Measurements from ENCODE around the gene BBOF1. TPM values are rescaled to one million over a fixed set of nuclear protein-coding genes. Genes with fewer than 3 reads are reported as not detected.
A peak's percentile ranks its signal among the peaks of the same experiment; 100 is the strongest.

Gene BBOF1
- polyA plus RNA-seq, 2 of the 4 experiments (the other 2 are of a cell fraction): 4.9 to 5.8 TPM

GRCh38 chr14:74085828-74086227, 66.7 kb downstream of the BBOF1 start:
- CTCF ChIA-PET: no interaction called here
- POLR2A ChIA-PET: no interaction called here
- FAIRE-seq (no peak), ATAC-seq (no peak), DNase-seq (ENCODE audit: low read depth in 1 of 2, low spot score in 1 of 2) (no peak)
- Histone ChIP-seq H3K4me1 (peaks cover 20% of the 10 kb centered on the region; the same call in 2 of the 3 replicates), H3K4me3 (peak overlapping the region; percentile 76), H3K27ac (no peak overlapping the region), H3K9me3 (no peaks in the 10 kb centered on the region), H3K4me2 (peak overlapping the region; percentile 92)
- WGBS (ENCODE audit: missing lambda C conversion rate): 97% methylated on average over 1 of the region's 1 CpG
- TF ChIP-seq CEBPB (IDR thresholded peaks at IDR 0.05) (no peak), HES2 (IDR thresholded peaks at IDR 0.05) (no peak)

GRCh38 chr14:74089251-74090020, 70.3 kb downstream of the BBOF1 start:
- CTCF ChIA-PET: interaction anchor here (0.9 to 1.3 kb wide), 2 partner anchors 22 to 162 kb away, joined by 3 read pairs; no protein-coding TSS in a partner anchor
- no peak for DNase-seq (ENCODE audit: low read depth in 1 of 2, low spot score in 1 of 2)
- Histone ChIP-seq H3K9me3 (no peaks in the 10 kb centered on the region), H3K27ac (no peak overlapping the region), H3K4me1 (peaks cover 7% of the 10 kb centered on the region; the same call in 1 of the 3 replicates), H3K4me2 (no peak overlapping the region), H3K4me3 (no peak overlapping the region)
- POLR2A ChIA-PET: no interaction called here
- TF ChIP-seq ZFP36 (IDR thresholded peaks at IDR 0.05; ENCODE audit: borderline replicate concordance, partially characterized antibody): no peak
- TF ChIP-seq HES2 (IDR thresholded peaks at IDR 0.05): no peak
- ATAC-seq: no peak
- no peak for FAIRE-seq
- 92% methylated on average over 8 of the region's 8 CpGs for WGBS (ENCODE audit: missing lambda C conversion rate)

- WGBS (ENCODE audit: missing lambda C conversion rate): 90% methylated on average over 2 of the region's 2 CpGs
- no peak overlapping the region for H3K27ac ChIP-seq
- H3K4me1 ChIP-seq: no peaks in the 10 kb centered on the region
- POLR2A ChIA-PET: no interaction called here
- no peaks in the 10 kb centered on the region for H3K9me3 ChIP-seq
- TF ChIP-seq NPAS2 (CRISPR knock-in tag; IDR thresholded peaks at IDR 0.05; ENCODE audit: borderline replicate concordance): no peak
- ATAC-seq: no peak
- DNase-seq (ENCODE audit: low read depth in 1 of 2, low spot score in 1 of 2): no peak
- no peak overlapping the region for H3K4me2 ChIP-seq
- no peak overlapping the region for H3K4me3 ChIP-seq
- CTCF ChIA-PET: interaction anchor here (0.6 to 2.7 kb wide), 3 partner anchors 146 to 1200 kb away, joined by 3 to 7 read pairs (median 4); no protein-coding TSS in a partner anchor
- FAIRE-seq: no peak
Measured at GRCh38 chr14:74105381-74105780, 86.2 kb downstream of the BBOF1 start.

GRCh38 chr14:74109369-74109768, 90.2 kb downstream of the BBOF1 start:
- H3K4me3 ChIP-seq: no peak overlapping the region
- no peak overlapping the region for H3K27ac ChIP-seq
- no peak for FAIRE-seq
- ChIA-PET POLR2A (interaction anchor here (0.5 kb wide), 1 partner anchor 55 kb away, joined by 5 read pairs; no protein-coding TSS in a partner anchor), CTCF (interaction anchor here (0.6 to 5.4 kb wide), 4 partner anchors 16 to 187 kb away, joined by 3 to 53 read pairs (median 18); no protein-coding TSS in a partner anchor)
- H3K4me2 ChIP-seq: no peak overlapping the region
- H3K9me3 ChIP-seq: no peaks in the 10 kb centered on the region
- H3K4me1 ChIP-seq: no peaks in the 10 kb centered on the region
- ATAC-seq: no peak
- no peak for DNase-seq (ENCODE audit: low read depth in 1 of 2, low spot score in 1 of 2)
- TF ChIP-seq ESRRA (IDR thresholded peaks at IDR 0.05; ENCODE audit: borderline replicate concordance, low read length): no peak
- no peak for TF ChIP-seq POLR2AphosphoS2 (conservative IDR thresholded peaks at IDR 0.05; ENCODE audit: low read length)
- no peak for TF ChIP-seq HMGXB4 (CRISPR knock-in tag; IDR thresholded peaks at IDR 0.05; ENCODE audit: borderline replicate concordance)
- no peak for TF ChIP-seq FOXS1 (CRISPR knock-in tag; IDR thresholded peaks at IDR 0.05)
- TF ChIP-seq RAD21 (conservative IDR thresholded peaks at IDR 0.05 in 1 of 2, IDR thresholded peaks at IDR 0.05 in 1 of 2): no peak
- TF ChIP-seq CTCF (IDR thresholded peaks at IDR 0.05): no peak
- no peak for TF ChIP-seq BHLHE40 (IDR thresholded peaks at IDR 0.05; ENCODE audit: low read depth, low read length)
- TF ChIP-seq RCOR1 (IDR thresholded peaks at IDR 0.05; ENCODE audit: low read depth, low read length): no peak
- TF ChIP-seq EHMT2 (IDR thresholded peaks at IDR 0.05; ENCODE audit: low read depth): no peak
- no peak for TF ChIP-seq TFCP2L1 (CRISPR knock-in tag; IDR thresholded peaks at IDR 0.05)
- TF ChIP-seq TP53 (CRISPR knock-in tag; IDR thresholded peaks at IDR 0.05): no peak
- no peak for TF ChIP-seq E2F6 (IDR thresholded peaks at IDR 0.05; ENCODE audit: borderline replicate concordance, low read depth)
- 86% methylated on average over 1 of the region's 1 CpG for WGBS (ENCODE audit: missing lambda C conversion rate)
